ENCODE results near the gene ERRFI1. TPM values are rescaled to one million over a fixed set of nuclear protein-coding genes. Genes with fewer than 3 reads are reported as not detected.

Gene ERRFI1
- total and polyA plus RNA-seq, 2 of the 8 experiments (the other 6 are each of a cell fraction or from before 2014, with no cell fraction given) = 23.4 to 46.1 TPM

- WGBS, 2 experiments (ENCODE audit: extremely low coverage in 1 of 2, insufficient coverage in 1 of 2, insufficient read length in 1 of 2, insufficient replicate concordance in 2 of 2, low coverage in 1 of 2, low lambda C conversion rate in 2 of 2, missing lambda C conversion rate in 1 of 2) = 82% methylated on average over 2 of the region's 2 CpGs; no CpG with 5 or more reads in 1 of the 2 experiments
- no peak for FAIRE-seq
- no peak overlapping the region for H2BK5ac ChIP-seq (ENCODE audit: low read depth, low read length)
- H4K20me1 ChIP-seq (replicated peaks in 1 of 2; ENCODE audit: control insufficient read depth in 1 of 2, insufficient read depth in 2 of 2, low read length in 2 of 2) = peaks cover 4 to 6% of the 10 kb centered on the region in 2 experiments
- H4K8ac ChIP-seq (ENCODE audit: extremely low read depth, insufficient read depth, low read length) = no peak overlapping the region
- ChIA-PET POLR2A (ENCODE audit: partially characterized antibody) (interaction anchor here (0.7 to 1.9 kb wide), 7 partner anchors 9 to 309 kb away, joined by 3 to 12 read pairs (median 4); partner anchors contain the start of genes ERRFI1 and PARK7), CTCF (ENCODE audit: partially characterized antibody) (interaction anchor here (0.6 to 12.6 kb wide), 40 partner anchors 8 to 711 kb away, joined by 3 to 211 read pairs (median 5); partner anchors contain the start of gene SLC45A1)
- H4K5ac ChIP-seq (ENCODE audit: insufficient read length, low read depth, low read length) = no peak overlapping the region
- no peak overlapping the region for H3K14ac ChIP-seq (ENCODE audit: insufficient read length)
- no peak overlapping the region for H3K18ac ChIP-seq (ENCODE audit: extremely low read depth, low read length)
- H3K4me2 ChIP-seq (ENCODE audit: insufficient read depth in 1 of 2, low read depth in 2 of 2, low read length in 2 of 2) = no peak overlapping the region
- peaks cover 4 to 15% (median 10%) of the 10 kb centered on the region in 4 experiments; a peak in 6 of 7 replicates for H3K4me1 ChIP-seq (replicated peaks in 1 of 4; ENCODE audit: control insufficient read depth in 3 of 4, insufficient read depth in 4 of 4, low read length in 3 of 4)
- H3K4ac ChIP-seq (replicated peaks; ENCODE audit: insufficient read length, low read depth, low read length) = no peak overlapping the region
- H2AK5ac ChIP-seq (ENCODE audit: low read depth, low read length) = no peak overlapping the region
- TF ChIP-seq CEBPB (IDR thresholded peaks at IDR 0.05; ENCODE audit: low read depth, low read length) = peak; percentile 44; the same call in 1 of the 2 replicates
- TF ChIP-seq HDAC2 (IDR thresholded peaks at IDR 0.05; ENCODE audit: borderline replicate concordance in 1 of 2, low read depth in 2 of 2, low read length in 2 of 2) = no peak
- DNase-seq (ENCODE audit: low read depth in 1 of 2, low spot score in 2 of 2) = no peak
- H3K56ac ChIP-seq (replicated peaks; ENCODE audit: insufficient read length, low read depth, low read length) = no peak overlapping the region
- peaks cover 12 to 33% (median 27%) of the 10 kb centered on the region in 4 experiments for H3K36me3 ChIP-seq (ENCODE audit: control insufficient read depth in 2 of 4, insufficient read depth in 4 of 4, low read length in 3 of 4)
- no peak overlapping the region for H4K91ac ChIP-seq (replicated peaks; ENCODE audit: insufficient read length, low read length)
- no peak overlapping the region for H2BK12ac ChIP-seq (ENCODE audit: low read depth, low read length)
- no peaks in the 10 kb centered on the region for H3K27me3 ChIP-seq (replicated peaks in 1 of 4; ENCODE audit: control insufficient read depth in 3 of 4, extremely low read depth in 1 of 4, insufficient read depth in 3 of 4, low read length in 3 of 4)
- no peak overlapping the region for H3K9ac ChIP-seq (replicated peaks in 1 of 4; ENCODE audit: extremely low read depth in 1 of 4, low read depth in 3 of 4, low read length in 3 of 4)
- no peaks in the 10 kb centered on the region for H3K9me3 ChIP-seq (ENCODE audit: insufficient read depth in 2 of 2, low read depth in 1 of 2, low read length in 1 of 2)
- H3K23ac ChIP-seq (ENCODE audit: insufficient read length) = no peak overlapping the region
- no peak overlapping the region for H2BK20ac ChIP-seq (ENCODE audit: low read length)
- H3K23me2 ChIP-seq (ENCODE audit: low read depth, low read length) = no peaks in the 10 kb centered on the region
- no peak overlapping the region for H2BK120ac ChIP-seq (replicated peaks; ENCODE audit: low read depth, low read length)
- no peaks in the 10 kb centered on the region; the same call in 1 of the 2 replicates for H3K79me1 ChIP-seq (ENCODE audit: low read depth, low read length)
- H3K27ac ChIP-seq (ENCODE audit: low read depth, low read length) = no peak overlapping the region
- H3K79me2 ChIP-seq (ENCODE audit: control insufficient read depth in 1 of 2, insufficient read depth in 2 of 2, low read length in 2 of 2) = peaks cover 4 to 76% of the 10 kb centered on the region in 2 experiments
- no peak overlapping the region for H2BK15ac ChIP-seq (ENCODE audit: low read length)
- no peak overlapping the region for H3K4me3 ChIP-seq (ENCODE audit: extremely low read depth in 1 of 4, insufficient read depth in 2 of 4, low read depth in 3 of 4, low read length in 4 of 4)
- no peak overlapping the region for H2AFZ ChIP-seq (ENCODE audit: low read length)
Measured at GRCh38 chr1:8015809-8016165, 10.3 kb downstream of the ERRFI1 start.

All from H1 (cell line).